ENCODE results near the gene PTGIR. TPM values are rescaled to one million over a fixed set of nuclear protein-coding genes. Genes with fewer than 3 reads are reported as not detected.

PTGIR gene
- total RNA-seq, 1 donor from 2014 or later = not detected

DNA sequence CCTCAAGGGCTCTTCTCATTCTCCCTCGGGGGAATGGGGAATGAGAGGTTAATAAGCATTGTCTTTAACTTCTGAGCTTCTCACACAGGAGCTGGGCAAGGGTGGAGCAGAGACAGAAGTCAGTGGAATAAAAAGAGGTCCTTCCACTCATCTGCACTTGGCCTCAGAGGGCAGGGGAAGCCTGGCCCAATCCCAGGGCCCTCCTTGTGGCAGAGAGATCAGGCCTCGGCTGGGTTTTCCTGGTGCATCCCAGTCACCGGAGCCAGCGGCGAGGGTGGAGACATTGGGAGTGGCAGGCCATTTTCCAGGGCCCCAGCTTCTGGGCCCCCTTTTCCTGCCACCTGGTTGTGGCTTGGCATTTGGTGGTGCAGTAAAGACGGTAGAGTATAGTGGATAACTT, 13.1 kb downstream of the PTGIR start:
- Mint-ChIP-seq H3K4me3 (peak overlapping the region; percentile 34), H3K27me3 (ENCODE audit: low read depth) (no peaks in the 10 kb centered on the region), H3K9me3 (no peaks in the 10 kb centered on the region), H3K4me1 (peaks cover 9% of the 10 kb centered on the region), H3K36me3 (ENCODE audit: low read depth) (peaks cover 9% of the 10 kb centered on the region), H3K27ac (ENCODE audit: unreplicated experiment) (no peak overlapping the region)
- TF ChIP-seq, protein P1, sequence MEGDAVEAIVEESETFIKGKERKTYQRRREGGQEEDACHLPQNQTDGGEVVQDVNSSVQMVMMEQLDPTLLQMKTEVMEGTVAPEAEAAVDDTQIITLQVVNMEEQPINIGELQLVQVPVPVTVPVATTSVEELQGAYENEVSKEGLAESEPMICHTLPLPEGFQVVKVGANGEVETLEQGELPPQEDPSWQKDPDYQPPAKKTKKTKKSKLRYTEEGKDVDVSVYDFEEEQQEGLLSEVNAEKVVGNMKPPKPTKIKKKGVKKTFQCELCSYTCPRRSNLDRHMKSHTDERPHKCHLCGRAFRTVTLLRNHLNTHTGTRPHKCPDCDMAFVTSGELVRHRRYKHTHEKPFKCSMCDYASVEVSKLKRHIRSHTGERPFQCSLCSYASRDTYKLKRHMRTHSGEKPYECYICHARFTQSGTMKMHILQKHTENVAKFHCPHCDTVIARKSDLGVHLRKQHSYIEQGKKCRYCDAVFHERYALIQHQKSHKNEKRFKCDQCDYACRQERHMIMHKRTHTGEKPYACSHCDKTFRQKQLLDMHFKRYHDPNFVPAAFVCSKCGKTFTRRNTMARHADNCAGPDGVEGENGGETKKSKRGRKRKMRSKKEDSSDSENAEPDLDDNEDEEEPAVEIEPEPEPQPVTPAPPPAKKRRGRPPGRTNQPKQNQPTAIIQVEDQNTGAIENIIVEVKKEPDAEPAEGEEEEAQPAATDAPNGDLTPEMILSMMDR (conservative IDR thresholded peaks at IDR 0.05) = no peak
- DNase-seq (ENCODE audit: low read depth, low spot score) = no peak

DNA sequence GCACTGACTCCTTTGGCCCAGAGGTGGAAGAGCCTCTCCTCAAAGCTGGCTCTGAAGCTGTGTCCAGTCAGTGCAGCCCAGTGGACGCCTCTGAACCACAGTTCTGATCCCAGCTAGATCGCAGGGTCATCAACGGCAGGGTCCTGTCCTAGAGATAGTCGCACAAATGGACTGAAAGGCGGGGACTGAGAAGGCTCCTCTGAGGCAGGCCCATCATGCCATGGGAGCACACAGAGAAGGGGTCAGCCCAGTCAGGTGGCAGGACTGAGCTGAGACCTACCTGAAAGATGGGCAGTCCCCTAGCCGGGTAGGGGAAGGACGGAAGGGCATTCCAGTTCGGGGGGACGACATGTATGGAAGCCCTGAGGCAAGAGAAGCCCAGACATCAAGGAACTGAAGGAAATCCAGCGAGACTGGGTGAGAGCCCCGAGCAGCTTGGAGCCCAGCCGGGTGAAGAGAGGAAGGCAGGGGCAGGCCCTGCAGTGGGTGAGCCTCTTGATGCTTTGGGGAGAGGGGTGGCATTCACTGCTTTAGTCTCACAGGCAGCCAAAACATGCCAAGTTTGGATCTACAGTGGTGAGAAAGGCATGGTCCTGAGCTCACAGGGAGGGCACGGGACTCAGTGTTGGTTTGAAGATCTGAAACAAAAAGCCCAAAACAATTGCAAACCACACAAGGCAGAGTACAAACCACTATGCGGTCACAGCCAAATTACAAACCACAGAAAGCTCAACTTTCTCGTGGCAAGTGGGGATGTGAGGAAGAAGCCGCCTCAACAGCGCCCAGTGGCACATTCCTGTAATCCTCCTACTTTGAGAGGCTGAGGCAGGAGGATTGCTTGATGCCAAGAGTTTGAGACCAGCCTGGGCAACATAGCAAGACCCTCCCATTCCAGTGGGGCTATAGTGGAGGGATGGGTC, 13.8 kb downstream of the PTGIR start:
- Mint-ChIP-seq H3K4me3 (peak overlapping the region; percentile 34), H3K27me3 (ENCODE audit: low read depth) (no peaks in the 10 kb centered on the region), H3K27ac (ENCODE audit: unreplicated experiment) (no peak overlapping the region), H3K9me3 (no peaks in the 10 kb centered on the region), H3K36me3 (ENCODE audit: low read depth) (peaks cover 9% of the 10 kb centered on the region), H3K4me1 (peaks cover 10% of the 10 kb centered on the region)
- no peak for DNase-seq (ENCODE audit: low read depth, low spot score)
- TF ChIP-seq, protein P1 (conservative IDR thresholded peaks at IDR 0.05) = no peak

DNA sequence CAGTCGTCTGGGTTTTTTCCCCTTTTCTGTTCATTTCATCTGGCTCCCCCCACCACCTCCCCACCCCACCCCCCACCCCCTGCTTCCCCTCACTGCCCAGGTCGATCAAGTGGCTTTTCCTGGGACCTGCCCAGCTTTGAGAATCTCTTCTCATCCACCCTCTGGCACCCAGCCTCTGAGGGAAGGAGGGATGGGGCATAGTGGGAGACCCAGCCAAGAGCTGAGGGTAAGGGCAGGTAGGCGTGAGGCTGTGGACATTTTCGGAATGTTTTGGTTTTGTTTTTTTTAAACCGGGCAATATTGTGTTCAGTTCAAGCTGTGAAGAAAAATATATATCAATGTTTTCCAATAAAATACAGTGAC, 14.5 kb downstream of the PTGIR start:
- no peaks in the 10 kb centered on the region for H3K9me3 Mint-ChIP-seq
- peaks cover 9% of the 10 kb centered on the region for H3K36me3 Mint-ChIP-seq (ENCODE audit: low read depth)
- TF ChIP-seq, protein P1 (conservative IDR thresholded peaks at IDR 0.05) = no peak
- DNase-seq (ENCODE audit: low read depth, low spot score) = no peak
- no peak overlapping the region for H3K4me3 Mint-ChIP-seq
- H3K27ac Mint-ChIP-seq (ENCODE audit: unreplicated experiment) = no peak overlapping the region
- peaks cover 10% of the 10 kb centered on the region for H3K4me1 Mint-ChIP-seq
- no peaks in the 10 kb centered on the region for H3K27me3 Mint-ChIP-seq (ENCODE audit: low read depth)

DNA sequence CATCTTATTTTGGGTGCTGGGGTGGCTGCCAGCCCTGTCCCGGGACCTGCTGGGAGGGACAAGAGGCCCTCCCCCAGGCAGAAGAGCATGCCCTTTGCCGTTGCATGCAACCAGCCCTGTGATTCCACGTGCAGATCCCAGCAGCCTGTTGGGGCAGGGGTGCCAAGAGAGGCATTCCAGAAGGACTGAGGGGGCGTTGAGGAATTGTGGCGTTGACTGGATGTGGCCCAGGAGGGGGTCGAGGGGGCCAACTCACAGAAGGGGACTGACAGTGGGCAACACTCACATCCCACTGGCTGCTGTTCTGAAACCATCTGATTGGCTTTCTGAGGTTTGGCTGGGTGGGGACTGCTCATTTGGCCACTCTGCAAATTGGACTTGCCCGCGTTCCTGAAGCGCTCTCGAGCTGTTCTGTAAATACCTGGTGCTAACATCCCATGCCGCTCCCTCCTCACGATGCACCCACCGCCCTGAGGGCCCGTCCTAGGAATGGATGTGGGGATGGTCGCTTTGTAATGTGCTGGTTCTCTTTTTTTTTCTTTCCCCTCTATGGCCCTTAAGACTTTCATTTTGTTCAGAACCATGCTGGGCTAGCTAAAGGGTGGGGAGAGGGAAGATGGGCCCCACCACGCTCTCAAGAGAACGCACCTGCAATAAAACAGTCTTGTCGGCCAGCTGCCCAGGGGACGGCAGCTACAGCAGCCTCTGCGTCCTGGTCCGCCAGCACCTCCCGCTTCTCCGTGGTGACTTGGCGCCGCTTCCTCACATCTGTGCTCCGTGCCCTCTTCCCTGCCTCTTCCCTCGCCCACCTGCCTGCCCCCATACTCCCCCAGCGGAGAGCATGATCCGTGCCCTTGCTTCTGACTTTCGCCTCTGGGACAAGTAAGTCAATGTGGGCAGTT, 15.1 kb downstream of the PTGIR start:
- TF ChIP-seq, protein P1 (conservative IDR thresholded peaks at IDR 0.05) = no peak
- Mint-ChIP-seq H3K4me3 (no peak overlapping the region), H3K36me3 (ENCODE audit: low read depth) (peaks cover 9% of the 10 kb centered on the region), H3K27me3 (ENCODE audit: low read depth) (no peaks in the 10 kb centered on the region), H3K4me1 (peaks cover 10% of the 10 kb centered on the region), H3K9me3 (no peaks in the 10 kb centered on the region), H3K27ac (ENCODE audit: unreplicated experiment) (no peak overlapping the region)
- no peak for DNase-seq (ENCODE audit: low read depth, low spot score)

DNA sequence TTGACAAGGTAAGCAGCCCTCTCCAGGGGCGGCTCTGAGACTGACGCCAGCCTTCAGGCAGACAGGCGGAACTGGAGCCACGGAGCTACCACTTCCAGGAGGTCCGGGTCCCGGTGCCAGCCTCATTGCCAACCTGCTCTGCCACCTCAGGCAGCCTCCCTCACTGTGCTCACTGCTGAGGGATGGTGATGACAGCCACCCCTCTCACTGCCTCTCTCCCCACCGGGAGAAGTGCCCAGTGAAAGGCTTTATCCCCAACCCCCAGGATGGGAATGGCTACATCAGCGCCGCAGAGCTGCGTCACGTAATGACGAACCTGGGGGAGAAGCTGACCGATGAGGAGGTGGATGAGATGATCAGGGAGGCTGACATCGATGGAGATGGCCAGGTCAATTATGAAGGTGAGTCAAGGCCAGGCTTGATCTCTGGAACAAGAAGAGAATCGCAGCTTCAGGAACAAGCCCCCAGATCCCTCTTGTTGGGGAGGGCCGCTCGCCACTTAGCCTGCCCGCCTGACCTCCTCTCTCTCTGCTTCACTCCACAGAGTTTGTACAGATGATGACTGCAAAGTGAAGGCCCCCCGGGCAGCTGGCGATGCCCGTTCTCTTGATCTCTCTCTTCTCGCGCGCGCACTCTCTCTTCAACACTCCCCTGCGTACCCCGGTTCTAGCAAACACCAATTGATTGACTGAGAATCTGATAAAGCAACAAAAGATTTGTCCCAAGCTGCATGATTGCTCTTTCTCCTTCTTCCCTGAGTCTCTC, 16.1 kb downstream of the PTGIR start:
- DNase-seq (ENCODE audit: low read depth, low spot score) = no peak
- Mint-ChIP-seq H3K4me1 (peaks cover 3% of the 10 kb centered on the region), H3K36me3 (ENCODE audit: low read depth) (peaks cover 9% of the 10 kb centered on the region), H3K9me3 (no peaks in the 10 kb centered on the region), H3K4me3 (peak overlapping the region; percentile 47), H3K27me3 (ENCODE audit: low read depth) (no peaks in the 10 kb centered on the region), H3K27ac (ENCODE audit: unreplicated experiment) (peak overlapping the region; percentile 7)
- TF ChIP-seq, protein P1 (conservative IDR thresholded peaks at IDR 0.05) = no peak

All from neural crest cell (in vitro differentiated cells).